Colon (tissue), 2 donors: ENCODE data around the gene HELT.
"Not testable (repeated sequence)": the region's sequence is repeated elsewhere in the genome, so short reads cannot be mapped to it uniquely, and the experiment has no call there.

Source experiments
- FAIRE-seq: peaks from 2 replicates; lab custom pipeline; 2012; peaks lifted over from hg19 to GRCh38; lab: Jason Lieb, UNC
- donor health status: control.
- donor health status: control.

HELT gene

DNA sequence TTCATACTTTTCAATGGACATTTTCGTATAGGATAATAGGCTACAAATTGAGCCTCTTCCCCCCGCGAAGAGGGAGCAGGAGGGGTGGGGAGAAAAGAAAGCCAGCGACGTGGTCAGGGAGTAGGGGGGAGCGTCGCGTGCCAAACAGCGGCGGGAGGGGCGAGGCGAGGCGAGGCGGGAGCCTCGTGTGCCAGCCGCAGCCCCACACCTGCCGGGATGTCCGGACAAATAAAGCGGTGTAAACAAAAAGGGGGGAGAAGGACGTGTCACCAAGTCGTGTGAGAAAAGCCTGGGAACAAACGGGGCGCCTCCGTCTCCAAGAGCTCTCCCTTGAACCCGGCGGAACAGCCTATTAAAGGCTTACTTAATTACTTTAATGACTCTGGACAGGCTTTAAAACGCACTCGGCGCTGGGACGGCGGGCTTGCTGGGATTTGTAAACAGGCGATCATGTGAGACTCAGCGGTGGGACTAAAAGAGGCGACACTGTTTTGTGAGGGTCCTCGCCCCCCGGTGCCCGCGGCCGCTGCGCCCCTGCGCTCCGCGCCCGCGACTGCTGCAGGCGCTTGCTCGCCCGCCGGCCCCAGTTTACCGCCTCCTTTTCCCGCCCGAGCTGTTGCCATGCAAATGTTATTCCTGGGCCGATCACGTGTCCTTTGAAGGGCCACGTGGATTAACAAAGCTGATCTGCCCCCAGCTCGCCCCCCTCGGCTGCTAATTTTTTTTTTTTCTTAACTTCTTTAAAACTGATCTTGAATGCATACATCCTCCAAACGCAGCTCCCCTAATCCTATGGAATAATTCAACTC, at the start of gene HELT:
HELT (plus strand) TSS at position 527 of the 809 bp plus-strand sequence. CDS start 439 bp downstream, outside the sequence.
- FAIRE-seq, result no peak

GRCh38 chr4:184968784-184969201, 49.5 kb upstream of the HELT start:
- FAIRE-seq, result no peak

GRCh38 chr4:184969610-184970009, 48.7 kb upstream of the HELT start:
- FAIRE-seq, result no peak

- no peak for FAIRE-seq
These were observed 45.3 kb upstream of the HELT start for GRCh38 chr4:184972991-184973390.

DNA sequence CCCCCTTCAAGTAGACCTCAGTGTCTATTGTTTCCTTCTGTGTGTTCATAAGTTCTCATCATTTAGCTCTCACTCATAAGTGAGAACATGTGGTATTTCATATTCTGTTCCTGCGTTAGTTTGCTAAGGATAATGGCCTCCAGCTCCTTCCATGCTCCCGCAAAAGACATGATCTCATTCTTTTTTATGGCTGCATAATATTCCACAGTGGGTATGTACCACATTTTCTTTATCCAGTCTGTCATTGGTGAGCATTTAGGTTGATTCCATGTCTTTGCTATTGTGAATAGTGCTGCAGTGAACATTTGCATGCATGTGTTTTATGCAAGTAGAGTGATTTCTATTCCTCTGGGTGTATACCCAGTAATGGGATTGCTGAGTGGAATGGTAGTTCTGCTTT, 41.9 kb upstream of the HELT start:
- FAIRE-seq, result not testable (repeated sequence)

GRCh38 chr4:184977747-184978146, 40.5 kb upstream of the HELT start:
- FAIRE-seq, result no peak

DNA sequence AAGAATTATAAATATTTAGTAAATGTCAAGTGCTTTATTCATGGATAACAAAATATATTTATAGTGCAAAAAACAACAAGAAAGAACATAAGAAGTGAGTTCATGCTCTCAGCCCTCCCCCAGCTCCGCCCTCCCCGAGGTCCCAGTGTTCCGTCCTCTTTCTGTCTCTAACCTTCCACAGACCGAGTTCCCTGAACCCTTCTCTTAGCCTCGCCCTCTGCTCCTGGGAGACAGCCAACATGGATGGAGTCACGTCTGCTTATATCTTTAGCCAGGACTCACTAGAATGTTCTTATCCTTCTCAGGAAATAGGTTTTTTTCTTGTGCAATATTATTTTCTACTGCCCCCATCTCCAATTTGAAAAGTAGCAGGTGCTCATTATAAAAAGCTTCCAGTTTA, 40.1 kb upstream of the HELT start:
- FAIRE-seq, result no peak

DNA sequence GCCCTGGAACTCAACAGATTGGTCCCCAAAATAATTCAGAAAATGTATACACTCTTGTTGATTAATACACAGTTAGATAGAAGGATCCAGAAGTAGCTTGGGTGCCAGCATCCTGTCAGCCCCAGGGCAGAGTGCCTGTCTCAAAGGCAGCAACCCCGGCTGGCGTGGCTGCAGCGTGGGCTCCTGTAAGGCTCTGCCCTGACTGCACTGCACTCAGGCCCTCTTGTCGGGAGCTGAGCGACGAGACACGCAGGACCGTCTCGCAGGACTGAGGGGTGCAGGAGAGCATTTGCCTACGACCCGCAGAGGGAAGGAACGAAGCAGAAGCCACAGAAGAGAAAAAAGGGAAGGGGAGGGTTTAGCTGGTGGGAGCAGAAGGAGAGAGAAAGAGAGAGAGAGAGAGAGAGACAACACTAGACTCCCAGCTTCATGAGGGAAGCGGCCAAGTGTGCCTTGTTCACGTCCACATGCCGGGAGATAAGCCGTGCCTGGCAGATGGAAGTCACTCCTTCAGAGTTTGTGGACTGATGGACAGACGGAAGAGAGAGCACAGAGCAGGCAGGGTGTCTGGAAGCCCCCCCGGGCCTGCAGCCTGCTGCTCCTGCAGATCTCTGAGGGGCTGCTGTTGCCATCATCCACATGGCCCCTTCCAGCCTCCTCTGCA, 38.7 kb upstream of the HELT start:
- no peak for FAIRE-seq

DNA sequence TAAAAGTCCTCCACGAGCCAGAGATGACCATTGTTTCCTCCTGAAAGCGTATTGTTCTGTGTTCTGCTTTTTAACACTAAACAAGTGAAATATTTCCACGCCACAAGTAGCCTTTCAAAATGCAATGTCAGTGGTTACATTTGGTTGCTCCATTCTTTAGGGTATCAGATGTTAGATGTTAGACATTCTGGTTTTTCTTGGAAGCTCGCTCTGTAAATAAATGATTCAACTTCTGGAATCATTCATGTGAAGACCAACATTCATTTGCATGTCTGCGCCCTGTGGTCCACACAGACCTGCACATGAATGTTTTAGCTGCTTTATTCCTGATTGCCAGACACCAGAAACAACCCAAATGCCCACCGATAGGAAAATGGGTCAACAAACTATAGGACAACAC, 38.0 kb upstream of the HELT start:
- FAIRE-seq, result no peak

- FAIRE-seq, result no peak
These were observed 34.5 kb upstream of the HELT start for GRCh38 chr4:184983672-184984356.

DNA sequence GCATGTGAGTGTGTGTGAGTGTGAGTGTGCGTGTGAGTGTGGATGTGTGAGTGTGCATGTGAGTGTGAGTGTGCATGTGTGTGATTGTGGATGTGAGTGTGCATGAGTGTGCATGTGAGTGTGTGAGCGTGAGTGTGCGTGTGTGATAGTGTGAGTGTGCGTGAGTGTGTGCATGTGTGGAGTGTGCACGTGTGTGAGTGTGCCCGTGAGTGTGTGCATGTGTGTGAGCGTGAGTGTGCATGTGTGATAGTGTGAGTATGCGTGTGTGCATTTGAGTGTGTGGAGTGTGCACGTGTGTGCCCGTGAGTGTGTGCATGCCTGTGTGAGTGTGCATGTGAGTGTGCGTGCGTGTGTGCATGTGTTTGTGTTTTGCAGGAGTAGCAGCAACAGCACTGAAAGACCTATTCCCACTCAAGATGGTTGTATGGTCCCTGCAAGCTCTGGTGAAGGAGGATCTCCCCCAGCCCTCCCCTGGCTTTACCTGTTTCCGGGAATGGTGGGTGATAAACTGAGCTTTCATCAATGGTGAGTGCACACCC, 30.7 kb upstream of the HELT start:
- no peak for FAIRE-seq

- FAIRE-seq, result no peak
These were observed 29.7 kb upstream of the HELT start for GRCh38 chr4:184988611-184989010.

- FAIRE-seq, result not testable (repeated sequence)
These were observed 29.0 kb upstream of the HELT start for GRCh38 chr4:184989283-184989682.

GRCh38 chr4:184990131-184990530, 28.2 kb upstream of the HELT start:
- FAIRE-seq, result not testable (repeated sequence)

DNA sequence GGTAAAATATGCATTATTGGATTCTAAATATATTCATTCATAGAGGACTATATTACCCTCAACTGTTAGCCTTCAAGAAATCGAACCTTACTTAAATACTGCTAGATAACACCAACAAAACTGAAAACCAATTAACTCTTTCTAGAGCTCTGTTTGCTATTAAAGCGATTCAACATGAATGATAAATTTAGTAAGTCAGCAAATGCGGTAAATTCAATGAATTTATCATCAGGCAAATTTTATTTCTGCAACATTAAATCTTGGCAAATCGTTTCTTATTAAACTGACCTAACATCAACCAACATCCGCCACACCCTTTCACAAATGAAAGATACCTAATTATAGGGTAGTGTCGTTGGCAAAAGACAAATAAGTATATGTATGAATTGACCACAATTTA, 26.4 kb upstream of the HELT start:
- no peak for FAIRE-seq

GRCh38 chr4:184992422-184992821, 25.9 kb upstream of the HELT start:
- FAIRE-seq, result no peak

- FAIRE-seq, result no peak
These were observed 25.0 kb upstream of the HELT start for GRCh38 chr4:184993247-184993646.

- no peak for FAIRE-seq
These were observed 24.2 kb upstream of the HELT start for GRCh38 chr4:184994010-184994622.

DNA sequence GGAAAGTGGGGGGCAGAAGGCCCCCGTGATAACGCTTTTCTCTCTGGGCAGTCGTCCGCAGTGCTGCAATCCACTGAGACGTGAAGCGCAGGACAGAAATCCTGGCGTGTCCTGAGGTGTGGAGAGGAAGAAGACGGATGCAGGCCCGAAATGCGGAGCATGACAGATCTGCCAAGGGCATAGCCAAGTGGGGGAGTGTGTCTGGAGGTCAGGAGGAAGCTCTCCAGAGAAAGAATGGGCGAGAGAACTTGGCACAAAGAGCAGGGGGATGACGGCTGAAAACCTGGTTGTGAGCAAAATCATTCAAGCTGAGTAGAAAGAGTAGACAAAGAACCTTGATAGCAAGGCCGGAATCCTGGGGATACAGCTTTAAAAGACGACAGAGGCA, 23.7 kb upstream of the HELT start:
- no peak for FAIRE-seq

GRCh38 chr4:184997656-184998055, 20.6 kb upstream of the HELT start:
- FAIRE-seq, result not testable (repeated sequence)

DNA sequence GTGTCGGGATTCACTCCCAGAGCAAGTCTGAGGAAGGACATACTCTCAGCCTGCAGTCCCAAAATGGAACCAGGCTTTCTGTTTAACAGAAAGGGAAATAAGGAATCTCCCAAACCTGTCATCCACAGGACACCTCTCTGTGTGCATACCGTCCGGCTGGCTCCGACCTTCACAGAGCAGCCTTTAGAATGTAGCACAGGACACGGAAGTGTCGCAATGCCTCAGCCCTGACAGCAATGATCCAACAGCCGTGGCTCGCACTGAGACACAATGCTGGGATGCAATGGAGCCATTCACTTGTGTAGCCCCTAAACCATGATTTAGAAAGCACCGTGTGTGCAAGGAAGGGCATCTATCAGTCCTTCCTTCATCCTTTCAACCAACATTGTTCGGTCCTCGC, 15.5 kb upstream of the HELT start:
- no peak for FAIRE-seq

- FAIRE-seq, result no peak
These were observed 14.5 kb upstream of the HELT start for GRCh38 chr4:185003596-185004351.
